ENCODE results near the gene ARHGAP45.
A peak's percentile ranks its signal among the peaks of the same experiment; 100 is the strongest.

Gene ARHGAP45

DNA sequence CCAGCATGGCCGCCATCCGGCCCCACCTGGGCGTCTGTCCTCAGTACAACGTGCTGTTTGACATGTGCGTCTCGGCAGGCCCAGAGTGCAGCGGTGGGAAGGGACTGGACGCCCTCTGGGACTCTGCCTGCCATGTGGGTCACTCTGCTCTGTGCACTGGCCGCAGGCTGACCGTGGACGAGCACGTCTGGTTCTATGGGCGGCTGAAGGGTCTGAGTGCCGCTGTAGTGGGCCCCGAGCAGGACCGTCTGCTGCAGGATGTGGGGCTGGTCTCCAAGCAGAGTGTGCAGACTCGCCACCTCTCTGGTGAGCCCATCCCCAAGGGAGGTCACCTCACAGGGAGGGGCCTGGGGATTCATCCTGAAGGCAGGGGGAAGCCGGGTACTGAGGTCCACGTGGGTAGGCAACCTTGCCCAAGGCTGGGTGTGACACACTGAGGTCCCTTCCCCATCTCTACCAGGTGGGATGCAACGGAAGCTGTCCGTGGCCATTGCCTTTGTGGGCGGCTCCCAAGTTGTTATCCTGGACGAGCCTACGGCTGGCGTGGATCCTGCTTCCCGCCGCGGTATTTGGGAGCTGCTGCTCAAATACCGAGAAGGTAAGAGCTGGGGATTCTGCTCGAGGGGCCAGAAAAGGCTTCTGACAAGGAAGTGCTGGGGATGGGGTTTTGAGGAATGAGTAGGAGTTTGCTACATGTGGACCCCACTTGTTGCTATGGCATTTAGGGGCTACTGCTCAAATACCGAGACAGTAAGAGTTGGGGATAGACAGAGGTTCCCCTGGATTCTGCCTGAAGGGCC lies 15.8 kb upstream of the ARHGAP45 start:
- no peak overlapping the region for H2AFZ ChIP-seq (ENCODE audit: low read length)
- peaks cover 2% of the 10 kb centered on the region for H3K79me1 ChIP-seq (ENCODE audit: low read depth, low read length)
- no peak overlapping the region for H3K4ac ChIP-seq (ENCODE audit: low read length)
- H3K27me3 ChIP-seq (ENCODE audit: control insufficient read depth in 3 of 3, insufficient read depth in 3 of 3, low read depth in 1 of 3, low read length in 3 of 3): no peaks in the 10 kb centered on the region
- peak overlapping the region; percentile 28 for H3K18ac ChIP-seq (ENCODE audit: low read length)
- no CpG with 5 or more reads among the region's 31 CpGs for WGBS, 2 donors (ENCODE audit: extremely low coverage in 2 of 2, insufficient read length in 2 of 2, insufficient replicate concordance in 1 of 2)
- H3K4me3 ChIP-seq (ENCODE audit: low read length in 2 of 2): peak overlapping the region in 1 of 2 donors; percentile 44
- peak overlapping the region; percentile 74 for H3K9ac ChIP-seq (ENCODE audit: low read depth, low read length, poor library complexity)
- H3K27ac ChIP-seq (replicated peaks; ENCODE audit: low read length): no peak overlapping the region
- no peak overlapping the region for H3K4me2 ChIP-seq (ENCODE audit: insufficient read depth, low read length, poor library complexity, severe bottlenecking)
- peak overlapping the region; percentile 8 for H3K23ac ChIP-seq (ENCODE audit: low read depth, low read length, poor library complexity)
- DNase-seq (ENCODE audit: low spot score): no peak
- no peak overlapping the region for H2BK5ac ChIP-seq (ENCODE audit: low read length)
- H2BK120ac ChIP-seq (ENCODE audit: low read depth, low read length): no peak overlapping the region
- H2BK12ac ChIP-seq (ENCODE audit: low read length): no peak overlapping the region
- H3K4me1 ChIP-seq (ENCODE audit: control insufficient read depth in 2 of 2, insufficient read depth in 1 of 2, low read depth in 1 of 2, low read length in 2 of 2): peaks cover 0 to 2% of the 10 kb centered on the region in 2 donors
- peaks cover 0 to 10% of the 10 kb centered on the region in 2 donors for H3K9me3 ChIP-seq (replicated peaks in 1 of 2; ENCODE audit: control insufficient read depth in 2 of 2, insufficient read depth in 1 of 2, low read depth in 1 of 2, low read length in 2 of 2)
- H2BK15ac ChIP-seq (ENCODE audit: low read length): no peak overlapping the region
- peak overlapping the region; percentile 82 for H4K8ac ChIP-seq (ENCODE audit: low read depth, low read length)
- peak overlapping the region; percentile 71 for H3K14ac ChIP-seq (ENCODE audit: low read length)
- H2AK5ac ChIP-seq (ENCODE audit: low read depth, low read length): peak overlapping the region; percentile 20
- H4K91ac ChIP-seq (ENCODE audit: low read depth, low read length, poor library complexity): no peak overlapping the region
- no peaks in the 10 kb centered on the region for H3K36me3 ChIP-seq (replicated peaks in 1 of 2; ENCODE audit: control insufficient read depth in 2 of 2, insufficient read depth in 2 of 2, low read length in 2 of 2)

DNA sequence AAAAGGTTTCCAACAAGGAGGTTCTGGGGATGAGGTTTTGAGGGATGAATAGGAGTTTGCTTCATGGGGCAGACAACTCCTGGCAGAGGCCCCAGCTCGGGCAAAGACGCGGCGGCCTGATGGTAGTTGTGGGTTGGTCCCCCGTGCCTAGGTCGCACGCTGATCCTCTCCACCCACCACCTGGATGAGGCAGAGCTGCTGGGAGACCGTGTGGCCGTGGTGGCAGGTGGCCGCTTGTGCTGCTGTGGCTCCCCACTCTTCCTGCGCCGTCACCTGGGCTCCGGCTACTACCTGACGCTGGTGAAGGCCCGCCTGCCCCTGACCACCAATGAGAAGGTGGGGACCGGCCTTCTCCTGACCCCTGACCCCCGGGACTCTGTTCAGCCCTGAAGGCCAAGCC lies 15.2 kb upstream of the ARHGAP45 start:
- WGBS, 2 donors (ENCODE audit: extremely low coverage in 2 of 2, insufficient read length in 2 of 2, insufficient replicate concordance in 1 of 2): no CpG with 5 or more reads among the region's 17 CpGs
- no peak overlapping the region for H2AK5ac ChIP-seq (ENCODE audit: low read depth, low read length)
- no peak overlapping the region for H3K9ac ChIP-seq (ENCODE audit: low read depth, low read length, poor library complexity)
- no peak overlapping the region for H3K4me2 ChIP-seq (ENCODE audit: insufficient read depth, low read length, poor library complexity, severe bottlenecking)
- H3K18ac ChIP-seq (ENCODE audit: low read length): no peak overlapping the region
- H3K14ac ChIP-seq (ENCODE audit: low read length): no peak overlapping the region
- peaks cover 0 to 2% of the 10 kb centered on the region in 2 donors for H3K36me3 ChIP-seq (replicated peaks in 1 of 2; ENCODE audit: control insufficient read depth in 2 of 2, insufficient read depth in 2 of 2, low read length in 2 of 2)
- peak overlapping the region; percentile 22 for H2BK12ac ChIP-seq (ENCODE audit: low read length)
- H3K4me1 ChIP-seq (ENCODE audit: control insufficient read depth in 2 of 2, insufficient read depth in 1 of 2, low read depth in 1 of 2, low read length in 2 of 2): peaks cover 0 to 2% of the 10 kb centered on the region in 2 donors
- H2BK15ac ChIP-seq (ENCODE audit: low read length): no peak overlapping the region
- peaks cover under 1% of the 10 kb centered on the region for H3K79me1 ChIP-seq (ENCODE audit: low read depth, low read length)
- no peaks in the 10 kb centered on the region for H3K27me3 ChIP-seq (ENCODE audit: control insufficient read depth in 3 of 3, insufficient read depth in 3 of 3, low read depth in 1 of 3, low read length in 3 of 3)
- no peak overlapping the region for H2AFZ ChIP-seq (ENCODE audit: low read length)
- no peak overlapping the region for H2BK5ac ChIP-seq (ENCODE audit: low read length)
- DNase-seq (ENCODE audit: low spot score): no peak
- H3K9me3 ChIP-seq (replicated peaks in 1 of 2; ENCODE audit: control insufficient read depth in 2 of 2, insufficient read depth in 1 of 2, low read depth in 1 of 2, low read length in 2 of 2): peaks cover 0 to 16% of the 10 kb centered on the region in 2 donors
- H3K23ac ChIP-seq (ENCODE audit: low read depth, low read length, poor library complexity): no peak overlapping the region
- H4K91ac ChIP-seq (ENCODE audit: low read depth, low read length, poor library complexity): no peak overlapping the region
- H3K4me3 ChIP-seq (ENCODE audit: low read length in 2 of 2): no peak overlapping the region
- no peak overlapping the region for H4K8ac ChIP-seq (ENCODE audit: low read depth, low read length)
- H3K4ac ChIP-seq (ENCODE audit: low read length): no peak overlapping the region
- H2BK120ac ChIP-seq (ENCODE audit: low read depth, low read length): no peak overlapping the region
- no peak overlapping the region for H3K27ac ChIP-seq (replicated peaks; ENCODE audit: low read length)

GRCh38 chr19:1052349-1052975 lies 14.5 kb upstream of the ARHGAP45 start:
- Histone ChIP-seq H2BK5ac (ENCODE audit: low read length) (no peak overlapping the region), H2BK120ac (ENCODE audit: low read depth, low read length) (no peak overlapping the region), H2AFZ (ENCODE audit: low read length) (no peak overlapping the region), H3K79me1 (ENCODE audit: low read depth, low read length) (no peaks in the 10 kb centered on the region), H2AK5ac (ENCODE audit: low read depth, low read length) (no peak overlapping the region), H3K27ac (replicated peaks; ENCODE audit: low read length) (no peak overlapping the region), H4K8ac (ENCODE audit: low read depth, low read length) (no peak overlapping the region), H3K14ac (ENCODE audit: low read length) (no peak overlapping the region), H2BK15ac (ENCODE audit: low read length) (no peak overlapping the region), H3K18ac (ENCODE audit: low read length) (no peak overlapping the region), H3K36me3 (replicated peaks in 1 of 2; ENCODE audit: control insufficient read depth in 2 of 2, insufficient read depth in 2 of 2, low read length in 2 of 2) (peaks cover 0 to 2% of the 10 kb centered on the region in 2 donors), H3K4ac (ENCODE audit: low read length) (no peak overlapping the region), H4K91ac (ENCODE audit: low read depth, low read length, poor library complexity) (no peak overlapping the region), H2BK12ac (ENCODE audit: low read length) (no peak overlapping the region), H3K27me3 (ENCODE audit: control insufficient read depth in 3 of 3, insufficient read depth in 3 of 3, low read depth in 1 of 3, low read length in 3 of 3) (no peaks in the 10 kb centered on the region), H3K9ac (ENCODE audit: low read depth, low read length, poor library complexity) (no peak overlapping the region), H3K4me2 (ENCODE audit: insufficient read depth, low read length, poor library complexity, severe bottlenecking) (no peak overlapping the region), H3K4me3 (ENCODE audit: low read length in 2 of 2) (no peak overlapping the region), H3K4me1 (ENCODE audit: control insufficient read depth in 2 of 2, insufficient read depth in 1 of 2, low read depth in 1 of 2, low read length in 2 of 2) (peaks cover 0 to 2% of the 10 kb centered on the region in 2 donors), H3K9me3 (replicated peaks in 1 of 2; ENCODE audit: control insufficient read depth in 2 of 2, insufficient read depth in 1 of 2, low read depth in 1 of 2, low read length in 2 of 2) (peaks cover 0 to 22% of the 10 kb centered on the region in 2 donors), H3K23ac (ENCODE audit: low read depth, low read length, poor library complexity) (no peak overlapping the region)
- no peak for DNase-seq (ENCODE audit: low spot score)
- WGBS, 2 donors (ENCODE audit: extremely low coverage in 2 of 2, insufficient read length in 2 of 2, insufficient replicate concordance in 1 of 2): no CpG with 5 or more reads among the region's 5 CpGs
